Neural progenitor cell (in vitro differentiated cells): ENCODE data around the gene DHRS3.

ENCODE experiments used
- CTCF ChIP-seq: fragments of 200-600 bp; sonication (generic); IDR thresholded peaks from 2 replicates; pipeline ENCODE4 v1.5.1; 2017; ENCODE audit warnings: antibody characterized with exemption, mild to moderate bottlenecking
- EZH2 ChIP-seq: fragments of 200-600 bp; sonication (generic); IDR thresholded peaks from 2 replicates; pipeline ENCODE4 v1.6.1; 2017; ENCODE audit warnings: antibody characterized with exemption, mild to moderate bottlenecking, moderate library complexity

GRCh38 chr1:12666141-12666735 is 48.2 kb upstream of the DHRS3 start:
- TF ChIP-seq CTCF (no peak), EZH2 (no peak)
